ENCODE data around the gene SORCS2. TPM values are rescaled to one million over a fixed set of nuclear protein-coding genes. Genes with fewer than 3 reads are reported as not detected.

SORCS2 gene
- total and polyA plus RNA-seq, 2 donors (not counting 1 experiment from before 2014, with no cell fraction given) = not detected

- Mint-ChIP-seq H3K4me3 (no peak overlapping the region), H3K9me3 (ENCODE audit: insufficient read depth) (no peaks in the 10 kb centered on the region), H3K27ac (no peak overlapping the region), H3K4me1 (peaks cover 13% of the 10 kb centered on the region), H3K27me3 (peaks cover 8% of the 10 kb centered on the region)
- ATAC-seq (ENCODE audit: low read depth) (no peak), DNase-seq (no peak)
- intact Hi-C loops (cut with micrococcal nuclease) = no loop called here
- Histone ChIP-seq H3K36me3 (replicated peaks in 1 of 2; ENCODE audit: control extremely low read depth in 1 of 2, control insufficient read depth in 1 of 2, extremely low read depth in 1 of 2, insufficient read depth in 2 of 2, low read length in 1 of 2) (no peaks in the 10 kb centered on the region), H3K27me3 (replicated peaks in 1 of 4; ENCODE audit: control extremely low read depth in 1 of 4, control insufficient read depth in 3 of 4, insufficient read depth in 4 of 4, low read length in 3 of 4) (no peaks in the 10 kb centered on the region), H2AFZ (ENCODE audit: insufficient read depth, low read depth, low read length, poor library complexity, severe bottlenecking) (no peak overlapping the region), H3K79me2 (ENCODE audit: control insufficient read depth, insufficient read depth, low read length) (no peaks in the 10 kb centered on the region), H3K9me3 (ENCODE audit: control extremely low read depth in 1 of 3, control insufficient read depth in 2 of 3, insufficient read depth in 1 of 3, low read length in 2 of 3) (peaks cover 0 to 26% (median 0%) of the 10 kb centered on the region in 3 donors), H3K9ac (ENCODE audit: low read length) (no peak overlapping the region), H3K4me1 (ENCODE audit: control insufficient read depth in 2 of 2, insufficient read depth in 2 of 2, low read length in 2 of 2) (peaks cover 0 to 6% of the 10 kb centered on the region in 2 donors), H3K4me2 (replicated peaks; ENCODE audit: low read depth, low read length, poor library complexity, severe bottlenecking) (no peak overlapping the region), H3K4me3 (ENCODE audit: control extremely low read depth in 1 of 5, extremely low read depth in 1 of 5, insufficient read depth in 1 of 5, low read depth in 2 of 5, low read length in 4 of 5) (no peak overlapping the region), H4K20me1 (ENCODE audit: control insufficient read depth, insufficient read depth, low read length, poor library complexity, severe bottlenecking) (no peaks in the 10 kb centered on the region), H3K27ac (ENCODE audit: low read length in 2 of 2) (no peak overlapping the region)
- TF ChIP-seq CTCF (IDR thresholded peaks at IDR 0.05) (no peak), EZH2 (IDR thresholded peaks at IDR 0.05; ENCODE audit: borderline replicate concordance, insufficient read depth, low read depth, low read length, poor library complexity, severe bottlenecking) (no peak)
- 69% methylated on average over 18 of the region's 18 CpGs for WGBS (ENCODE audit: insufficient coverage)
- ChIA-PET CTCF (interaction anchor here (0.9 kb wide), 1 partner anchor 11 kb away, joined by 3 read pairs; no protein-coding TSS in a partner anchor), POLR2A (no interaction called here)
These were observed 454.2 kb downstream of the SORCS2 start for GRCh38 chr4:7646384-7647061.

- H3K27me3 Mint-ChIP-seq = peaks cover 8% of the 10 kb centered on the region
- ATAC-seq (ENCODE audit: low read depth) (no peak), DNase-seq (no peak)
- Histone ChIP-seq H3K9me3 (ENCODE audit: control extremely low read depth in 1 of 3, control insufficient read depth in 2 of 3, insufficient read depth in 1 of 3, low read length in 2 of 3) (peaks cover 0 to 24% (median 0%) of the 10 kb centered on the region in 3 donors), H3K27ac (ENCODE audit: low read length in 2 of 2) (no peak overlapping the region), H3K36me3 (replicated peaks in 1 of 2; ENCODE audit: control extremely low read depth in 1 of 2, control insufficient read depth in 1 of 2, extremely low read depth in 1 of 2, insufficient read depth in 2 of 2, low read length in 1 of 2) (no peaks in the 10 kb centered on the region), H3K4me1 (ENCODE audit: control insufficient read depth in 2 of 2, insufficient read depth in 2 of 2, low read length in 2 of 2) (peaks cover 0 to 6% of the 10 kb centered on the region in 2 donors), H4K20me1 (ENCODE audit: control insufficient read depth, insufficient read depth, low read length, poor library complexity, severe bottlenecking) (no peaks in the 10 kb centered on the region), H3K9ac (ENCODE audit: low read length) (no peak overlapping the region), H3K4me2 (replicated peaks; ENCODE audit: low read depth, low read length, poor library complexity, severe bottlenecking) (no peak overlapping the region), H2AFZ (ENCODE audit: insufficient read depth, low read depth, low read length, poor library complexity, severe bottlenecking) (no peak overlapping the region), H3K27me3 (replicated peaks in 1 of 4; ENCODE audit: control extremely low read depth in 1 of 4, control insufficient read depth in 3 of 4, insufficient read depth in 4 of 4, low read length in 3 of 4) (no peaks in the 10 kb centered on the region), H3K4me3 (ENCODE audit: control extremely low read depth in 1 of 5, extremely low read depth in 1 of 5, insufficient read depth in 1 of 5, low read depth in 2 of 5, low read length in 4 of 5) (no peak overlapping the region), H3K79me2 (ENCODE audit: control insufficient read depth, insufficient read depth, low read length) (no peaks in the 10 kb centered on the region)
- WGBS (ENCODE audit: insufficient coverage) = 88% methylated on average over 9 of the region's 10 CpGs
- CTCF ChIA-PET = interaction anchor here (0.9 kb wide), 1 partner anchor 11 kb away, joined by 3 read pairs; no protein-coding TSS in a partner anchor
- no peak overlapping the region for H3K27ac Mint-ChIP-seq
- H3K9me3 Mint-ChIP-seq (ENCODE audit: insufficient read depth) = no peaks in the 10 kb centered on the region
- POLR2A ChIA-PET = no interaction called here
- intact Hi-C loops (cut with micrococcal nuclease) = no loop called here
- H3K4me1 Mint-ChIP-seq = peaks cover 13% of the 10 kb centered on the region
- H3K4me3 Mint-ChIP-seq = no peak overlapping the region
- TF ChIP-seq EZH2 (IDR thresholded peaks at IDR 0.05; ENCODE audit: borderline replicate concordance, insufficient read depth, low read depth, low read length, poor library complexity, severe bottlenecking) = no peak
- no peak for TF ChIP-seq CTCF (IDR thresholded peaks at IDR 0.05)
These were observed 454.8 kb downstream of the SORCS2 start for GRCh38 chr4:7647186-7647585.
